Measurements from ENCODE around the gene MDGA2.

MDGA2 gene

GRCh38 chr14:47691829-47692228 is 16.4 kb upstream of the MDGA2 start:
- Histone ChIP-seq H3K27me3 (ENCODE audit: low read length) (no peaks in the 10 kb centered on the region), H3K9ac (ENCODE audit: low read length) (no peak overlapping the region), H3K4me2 (ENCODE audit: low read depth, low read length, poor library complexity, severe bottlenecking) (no peak overlapping the region), H3F3A (ENCODE audit: insufficient read depth) (no peaks in the 10 kb centered on the region), H3K36me3 (ENCODE audit: low read length) (no peaks in the 10 kb centered on the region), H3K79me2 (ENCODE audit: insufficient read depth, low read length) (no peaks in the 10 kb centered on the region), H3K4me3 (ENCODE audit: insufficient read depth, low read length, poor library complexity, severe bottlenecking) (no peak overlapping the region), H4K20me1 (ENCODE audit: low read depth, low read length) (no peaks in the 10 kb centered on the region), H2AFZ (ENCODE audit: low read depth, low read length, severe bottlenecking) (no peak overlapping the region), H3K9me3 (ENCODE audit: insufficient read depth, low read length) (0 out of 2 replicates have a peak, but pooled peaks cover under 1% of the 10 kb centered on the region), H3K27ac (ENCODE audit: low read depth, low read length) (no peak overlapping the region), H3K9me2 (replicated peaks; ENCODE audit: insufficient read depth, low read length) (no peaks in the 10 kb centered on the region)
- TF ChIP-seq EZH2phosphoT487 (conservative IDR thresholded peaks at IDR 0.05; ENCODE audit: low read length) (no peak), CTCF (IDR thresholded peaks at IDR 0.05; ENCODE audit: insufficient read depth, low read length, poor library complexity, severe bottlenecking) (no peak)

GRCh38 chr14:47678993-47679392 is 3.6 kb upstream of the MDGA2 start:
- Histone ChIP-seq H3K9me3 (ENCODE audit: insufficient read depth, low read length) (no peaks in the 10 kb centered on the region), H3K4me3 (ENCODE audit: insufficient read depth, low read length, poor library complexity, severe bottlenecking) (no peak overlapping the region), H3K4me2 (ENCODE audit: low read depth, low read length, poor library complexity, severe bottlenecking) (no peak overlapping the region), H2AFZ (ENCODE audit: low read depth, low read length, severe bottlenecking) (no peak overlapping the region), H3K36me3 (ENCODE audit: low read length) (no peaks in the 10 kb centered on the region), H3K9ac (ENCODE audit: low read length) (no peak overlapping the region), H4K20me1 (ENCODE audit: low read depth, low read length) (no peaks in the 10 kb centered on the region), H3K79me2 (ENCODE audit: insufficient read depth, low read length) (no peaks in the 10 kb centered on the region), H3K27me3 (ENCODE audit: low read length) (no peaks in the 10 kb centered on the region), H3F3A (ENCODE audit: insufficient read depth) (no peaks in the 10 kb centered on the region), H3K27ac (ENCODE audit: low read depth, low read length) (no peak overlapping the region), H3K9me2 (replicated peaks; ENCODE audit: insufficient read depth, low read length) (no peaks in the 10 kb centered on the region)
- TF ChIP-seq EZH2phosphoT487 (conservative IDR thresholded peaks at IDR 0.05; ENCODE audit: low read length), result no peak
- no peak for TF ChIP-seq CTCF (IDR thresholded peaks at IDR 0.05; ENCODE audit: insufficient read depth, low read length, poor library complexity, severe bottlenecking)

- Histone ChIP-seq H3K36me3 (ENCODE audit: low read length) (no peaks in the 10 kb centered on the region), H3K9me3 (ENCODE audit: insufficient read depth, low read length) (no peaks in the 10 kb centered on the region), H3K27me3 (ENCODE audit: low read length) (no peaks in the 10 kb centered on the region), H3K9ac (ENCODE audit: low read length) (no peak overlapping the region), H4K20me1 (ENCODE audit: low read depth, low read length) (no peaks in the 10 kb centered on the region), H2AFZ (ENCODE audit: low read depth, low read length, severe bottlenecking) (no peak overlapping the region), H3K27ac (ENCODE audit: low read depth, low read length) (no peak overlapping the region), H3K79me2 (ENCODE audit: insufficient read depth, low read length) (no peaks in the 10 kb centered on the region), H3K4me3 (ENCODE audit: insufficient read depth, low read length, poor library complexity, severe bottlenecking) (no peak overlapping the region), H3F3A (ENCODE audit: insufficient read depth) (no peaks in the 10 kb centered on the region), H3K4me2 (ENCODE audit: low read depth, low read length, poor library complexity, severe bottlenecking) (no peak overlapping the region), H3K9me2 (replicated peaks; ENCODE audit: insufficient read depth, low read length) (no peaks in the 10 kb centered on the region)
- TF ChIP-seq EZH2phosphoT487 (conservative IDR thresholded peaks at IDR 0.05; ENCODE audit: low read length), result no peak
- TF ChIP-seq CTCF (IDR thresholded peaks at IDR 0.05; ENCODE audit: insufficient read depth, low read length, poor library complexity, severe bottlenecking), result no peak
These were observed 2.8 kb upstream of the MDGA2 start for GRCh38 chr14:47678157-47678556.

- Histone ChIP-seq H3K27me3 (ENCODE audit: low read length) (no peaks in the 10 kb centered on the region), H3K36me3 (ENCODE audit: low read length) (no peaks in the 10 kb centered on the region), H3K4me3 (ENCODE audit: insufficient read depth, low read length, poor library complexity, severe bottlenecking) (no peak overlapping the region), H3K9ac (ENCODE audit: low read length) (no peak overlapping the region), H3K27ac (ENCODE audit: low read depth, low read length) (no peak overlapping the region), H4K20me1 (ENCODE audit: low read depth, low read length) (no peaks in the 10 kb centered on the region), H3F3A (ENCODE audit: insufficient read depth) (no peaks in the 10 kb centered on the region), H3K9me3 (ENCODE audit: insufficient read depth, low read length) (no peaks in the 10 kb centered on the region), H2AFZ (ENCODE audit: low read depth, low read length, severe bottlenecking) (no peak overlapping the region), H3K79me2 (ENCODE audit: insufficient read depth, low read length) (no peaks in the 10 kb centered on the region), H3K9me2 (replicated peaks; ENCODE audit: insufficient read depth, low read length) (no peaks in the 10 kb centered on the region), H3K4me2 (ENCODE audit: low read depth, low read length, poor library complexity, severe bottlenecking) (no peak overlapping the region)
- no peak for TF ChIP-seq EZH2phosphoT487 (conservative IDR thresholded peaks at IDR 0.05; ENCODE audit: low read length)
- no peak for TF ChIP-seq CTCF (IDR thresholded peaks at IDR 0.05; ENCODE audit: insufficient read depth, low read length, poor library complexity, severe bottlenecking)
These were observed 861 bp upstream of the MDGA2 start for GRCh38 chr14:47676315-47676617.

All from SU-DHL-6 (cell line).